ENCODE measurements around the gene PPEF2. TPM values are rescaled to one million over a fixed set of nuclear protein-coding genes. Genes with fewer than 3 reads are reported as not detected.

The PPEF2 gene
- total RNA-seq, 1 donor from 2014 or later, result 0.07 TPM

DNA sequence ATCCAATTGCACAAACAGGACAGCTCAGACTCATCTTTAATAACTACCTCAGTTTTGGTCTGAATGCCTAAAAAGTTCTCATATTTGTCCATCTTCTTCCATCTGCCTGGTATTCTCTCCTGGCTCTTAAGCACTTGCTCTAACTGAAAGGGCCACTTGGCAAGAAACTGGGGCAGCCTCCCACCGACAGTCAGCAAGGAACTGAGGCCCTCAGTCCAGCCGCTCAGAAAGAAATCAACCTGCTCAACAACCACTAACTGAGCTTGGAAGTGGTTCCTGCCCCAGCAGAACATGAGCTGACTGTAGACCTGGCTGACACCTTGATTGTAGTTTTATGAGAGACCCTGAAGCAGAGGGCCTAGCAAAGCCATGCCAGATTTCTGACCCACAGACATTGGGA lies 84.4 kb downstream of the PPEF2 start:
- Histone ChIP-seq H3K9ac (no peak overlapping the region), H3K4me1 (no peaks in the 10 kb centered on the region), H3K4me2 (no peak overlapping the region), H3K27me3 (no peaks in the 10 kb centered on the region), H3F3A (ENCODE audit: low read depth) (no peaks in the 10 kb centered on the region), H4K20me1 (ENCODE audit: low read depth) (no peaks in the 10 kb centered on the region), H3K27ac (no peak overlapping the region), H2AFZ (replicated peaks) (no peak overlapping the region), H3K9me3 (ENCODE audit: low read depth) (no peaks in the 10 kb centered on the region), H3K4me3 (no peak overlapping the region), H3K36me3 (no peaks in the 10 kb centered on the region), H3K79me2 (ENCODE audit: low read depth) (no peaks in the 10 kb centered on the region)
- H3K4me3 Mint-ChIP-seq, result no peak overlapping the region
- no peaks in the 10 kb centered on the region for H3K4me1 Mint-ChIP-seq
- peaks cover 16% of the 10 kb centered on the region for H3K36me3 Mint-ChIP-seq
- no peak overlapping the region for H3K27ac Mint-ChIP-seq
- no peaks in the 10 kb centered on the region for H3K27me3 Mint-ChIP-seq (ENCODE audit: insufficient read depth, low read depth)
- H3K9me3 Mint-ChIP-seq, result no peaks in the 10 kb centered on the region
- no peak for DNase-seq (ENCODE audit: low spot score)
- TF ChIP-seq EZH2phosphoT487 (IDR thresholded peaks at IDR 0.05) (no peak), EZH2 (IDR thresholded peaks at IDR 0.05) (no peak)
- TF ChIP-seq, protein P1, sequence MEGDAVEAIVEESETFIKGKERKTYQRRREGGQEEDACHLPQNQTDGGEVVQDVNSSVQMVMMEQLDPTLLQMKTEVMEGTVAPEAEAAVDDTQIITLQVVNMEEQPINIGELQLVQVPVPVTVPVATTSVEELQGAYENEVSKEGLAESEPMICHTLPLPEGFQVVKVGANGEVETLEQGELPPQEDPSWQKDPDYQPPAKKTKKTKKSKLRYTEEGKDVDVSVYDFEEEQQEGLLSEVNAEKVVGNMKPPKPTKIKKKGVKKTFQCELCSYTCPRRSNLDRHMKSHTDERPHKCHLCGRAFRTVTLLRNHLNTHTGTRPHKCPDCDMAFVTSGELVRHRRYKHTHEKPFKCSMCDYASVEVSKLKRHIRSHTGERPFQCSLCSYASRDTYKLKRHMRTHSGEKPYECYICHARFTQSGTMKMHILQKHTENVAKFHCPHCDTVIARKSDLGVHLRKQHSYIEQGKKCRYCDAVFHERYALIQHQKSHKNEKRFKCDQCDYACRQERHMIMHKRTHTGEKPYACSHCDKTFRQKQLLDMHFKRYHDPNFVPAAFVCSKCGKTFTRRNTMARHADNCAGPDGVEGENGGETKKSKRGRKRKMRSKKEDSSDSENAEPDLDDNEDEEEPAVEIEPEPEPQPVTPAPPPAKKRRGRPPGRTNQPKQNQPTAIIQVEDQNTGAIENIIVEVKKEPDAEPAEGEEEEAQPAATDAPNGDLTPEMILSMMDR (IDR thresholded peaks at IDR 0.05), result no peak

Small RNA genes within 50 kb of the gene (small RNA-seq; reads per million reads assigned to genes)
- gene RNU2-16P, result not detected

Other genes starting within 250 kb of the PPEF2 start
- gene G3BP2, start 229.0 kb downstream of the PPEF2 start, total RNA-seq (ENCODE audit: low replicate concordance), result 218 and 241 TPM in 2 replicates
- gene USO1, start 177.9 kb downstream of the PPEF2 start, total RNA-seq (ENCODE audit: low replicate concordance), result 80.4 and 114 TPM in 2 replicates
- 0.07 and 0.84 TPM in 2 replicates for gene NAAA, start 38.6 kb upstream of the PPEF2 start, total RNA-seq (ENCODE audit: low replicate concordance)
- 41.8 and 79.5 TPM in 2 replicates for gene SDAD1, start 88.5 kb upstream of the PPEF2 start, total RNA-seq (ENCODE audit: low replicate concordance)
- gene CXCL9, start 105.1 kb upstream of the PPEF2 start, total RNA-seq (ENCODE audit: low replicate concordance), result not detected in 2 replicates
- not detected in 2 replicates for gene CXCL10, start 121.0 kb upstream of the PPEF2 start, total RNA-seq (ENCODE audit: low replicate concordance)
- not detected in 2 replicates for gene CXCL11, start 133.6 kb upstream of the PPEF2 start, total RNA-seq (ENCODE audit: low replicate concordance)
- not detected in 2 replicates for gene ART3, start 172.3 kb upstream of the PPEF2 start, total RNA-seq (ENCODE audit: low replicate concordance)
- gene NUP54, start 245.9 kb upstream of the PPEF2 start, total RNA-seq (ENCODE audit: low replicate concordance), result 107 and 161 TPM in 2 replicates

All from neural progenitor cell (in vitro differentiated cells).